ENCODE results near the gene FUT7. TPM values are rescaled to one million over a fixed set of nuclear protein-coding genes. Genes with fewer than 3 reads are reported as not detected.

FUT7 gene
- total RNA-seq (10 to 100 TPM in 1 of 2 donors, 1 to 10 TPM in 1; 7.7 to 10.6 TPM), total RNA-seq (19.2 to 20.4 reads per million in 2 donors)

GRCh38 chr9:137031904-137032640, at the start of gene FUT7:
TSS of gene FUT7 (minus strand) at chr9:137032088. CDS start at chr9:137031991, 97 bp downstream.
- Mint-ChIP-seq H3K36me3 (ENCODE audit: low read depth) (no peaks in the 10 kb centered on the region), H3K27me3 (no peaks in the 10 kb centered on the region), H3K4me3 (peak within 1 kb of the TSS; percentile 94), H3K27ac (peak within 1 kb of the TSS; percentile 87), H3K4me1 (peaks cover 38% of the 10 kb centered on the region)
- no peaks in the 10 kb centered on the region for H3K9me3 ChIP-seq (ENCODE audit: control insufficient read depth, low read length, poor library complexity, severe bottlenecking)
- ATAC-seq (peak; percentile 14), DNase-seq (peak in 1 of 3 donors; percentile 35)

GRCh38 chr9:137080260-137081122, 48.6 kb upstream of the FUT7 start:
- Mint-ChIP-seq H3K4me3 (no peak overlapping the region), H3K27me3 (no peaks in the 10 kb centered on the region)
- no peak for ATAC-seq

GRCh38 chr9:137079401-137079787, 47.5 kb upstream of the FUT7 start:
- ATAC-seq, result no peak
- no peak overlapping the region for H3K27ac Mint-ChIP-seq
- no peaks in the 10 kb centered on the region for H3K36me3 Mint-ChIP-seq (ENCODE audit: low read depth)
- no peaks in the 10 kb centered on the region for H3K27me3 Mint-ChIP-seq
- H3K4me3 Mint-ChIP-seq, result no peak overlapping the region
- H3K9me3 ChIP-seq (ENCODE audit: control insufficient read depth, low read length, poor library complexity, severe bottlenecking), result no peaks in the 10 kb centered on the region
- peaks cover 2% of the 10 kb centered on the region for H3K4me1 Mint-ChIP-seq
- no peak for DNase-seq

More at GRCh38 chr9:137080260-137081122, 48.6 kb upstream of the FUT7 start:
- Mint-ChIP-seq H3K36me3 (ENCODE audit: low read depth) (no peaks in the 10 kb centered on the region), H3K27ac (no peak overlapping the region), H3K4me1 (peaks cover 2% of the 10 kb centered on the region)
- no peaks in the 10 kb centered on the region for H3K9me3 ChIP-seq (ENCODE audit: control insufficient read depth, low read length, poor library complexity, severe bottlenecking)
- no peak for DNase-seq

- no peaks in the 10 kb centered on the region for H3K9me3 ChIP-seq (ENCODE audit: control insufficient read depth, low read length, poor library complexity, severe bottlenecking)
- Mint-ChIP-seq H3K27me3 (no peaks in the 10 kb centered on the region), H3K27ac (no peak overlapping the region), H3K4me3 (peak overlapping the region; percentile 83), H3K36me3 (ENCODE audit: low read depth) (no peaks in the 10 kb centered on the region), H3K4me1 (peaks cover under 1% of the 10 kb centered on the region)
- no peak for DNase-seq
- no peak for ATAC-seq
These were observed 47.0 kb upstream of the FUT7 start for GRCh38 chr9:137078701-137079400.

- H3K36me3 Mint-ChIP-seq (ENCODE audit: low read depth), result no peaks in the 10 kb centered on the region
- DNase-seq (no peak), ATAC-seq (peak; percentile 49)
- H3K27me3 Mint-ChIP-seq, result no peaks in the 10 kb centered on the region
- no peaks in the 10 kb centered on the region for H3K9me3 ChIP-seq (ENCODE audit: control insufficient read depth, low read length, poor library complexity, severe bottlenecking)
- H3K4me1 Mint-ChIP-seq, result no peaks in the 10 kb centered on the region
- H3K27ac Mint-ChIP-seq, result no peak overlapping the region
- H3K4me3 Mint-ChIP-seq, result peak overlapping the region; percentile 83
These were observed 46.1 kb upstream of the FUT7 start for GRCh38 chr9:137077758-137078693.

GRCh38 chr9:137077010-137077747, 45.3 kb upstream of the FUT7 start, which contains the start of gene UAP1L1:
TSS of gene UAP1L1 (plus strand) at chr9:137077517. CDS start at chr9:137077533, 16 bp downstream.
- DNase-seq (peak; percentile 32 to 56 (median 47)), ATAC-seq (peak; percentile 80)
- H3K36me3 Mint-ChIP-seq (ENCODE audit: low read depth), result no peaks in the 10 kb centered on the region
- H3K9me3 ChIP-seq (ENCODE audit: control insufficient read depth, low read length, poor library complexity, severe bottlenecking), result no peaks in the 10 kb centered on the region
- H3K27me3 Mint-ChIP-seq, result no peaks in the 10 kb centered on the region
- no peaks in the 10 kb centered on the region for H3K4me1 Mint-ChIP-seq
- H3K4me3 Mint-ChIP-seq, result peak within 1 kb of the TSS; percentile 83
- H3K27ac Mint-ChIP-seq, result no peak within 1 kb of the TSS

GRCh38 chr9:137076636-137077009, 44.7 kb upstream of the FUT7 start:
- H3K27ac Mint-ChIP-seq, result no peak overlapping the region
- no peaks in the 10 kb centered on the region for H3K27me3 Mint-ChIP-seq
- H3K4me3 Mint-ChIP-seq, result peak overlapping the region; percentile 69
- DNase-seq (no peak), ATAC-seq (no peak)
- no peaks in the 10 kb centered on the region for H3K4me1 Mint-ChIP-seq
- no peaks in the 10 kb centered on the region for H3K9me3 ChIP-seq (ENCODE audit: control insufficient read depth, low read length, poor library complexity, severe bottlenecking)
- no peaks in the 10 kb centered on the region for H3K36me3 Mint-ChIP-seq (ENCODE audit: low read depth)

GRCh38 chr9:137075275-137075775, 43.4 kb upstream of the FUT7 start:
- H3K4me1 Mint-ChIP-seq, result peaks cover 7% of the 10 kb centered on the region
- H3K27me3 Mint-ChIP-seq, result no peaks in the 10 kb centered on the region
- H3K9me3 ChIP-seq (ENCODE audit: control insufficient read depth, low read length, poor library complexity, severe bottlenecking), result no peaks in the 10 kb centered on the region
- no peak for DNase-seq
- H3K27ac Mint-ChIP-seq, result no peak overlapping the region
- ATAC-seq, result no peak
- no peaks in the 10 kb centered on the region for H3K36me3 Mint-ChIP-seq (ENCODE audit: low read depth)
- no peak overlapping the region for H3K4me3 Mint-ChIP-seq

- no peaks in the 10 kb centered on the region for H3K9me3 ChIP-seq (ENCODE audit: control insufficient read depth, low read length, poor library complexity, severe bottlenecking)
- Mint-ChIP-seq H3K4me3 (no peak overlapping the region), H3K36me3 (ENCODE audit: low read depth) (no peaks in the 10 kb centered on the region), H3K4me1 (peaks cover 7% of the 10 kb centered on the region), H3K27me3 (no peaks in the 10 kb centered on the region), H3K27ac (no peak overlapping the region)
- DNase-seq (no peak), ATAC-seq (no peak)
These were observed 42.9 kb upstream of the FUT7 start for GRCh38 chr9:137074657-137075274.

- Mint-ChIP-seq H3K27ac (no peak overlapping the region), H3K4me1 (peaks cover 7% of the 10 kb centered on the region), H3K27me3 (no peaks in the 10 kb centered on the region), H3K36me3 (ENCODE audit: low read depth) (no peaks in the 10 kb centered on the region), H3K4me3 (no peak overlapping the region)
- no peak for ATAC-seq
- DNase-seq, result no peak
- H3K9me3 ChIP-seq (ENCODE audit: control insufficient read depth, low read length, poor library complexity, severe bottlenecking), result no peaks in the 10 kb centered on the region
These were observed 42.1 kb upstream of the FUT7 start for GRCh38 chr9:137073992-137074399.

- ATAC-seq (no peak), DNase-seq (no peak)
- Mint-ChIP-seq H3K4me1 (peaks cover 11% of the 10 kb centered on the region), H3K36me3 (ENCODE audit: low read depth) (no peaks in the 10 kb centered on the region), H3K4me3 (peak overlapping the region; percentile 84), H3K27ac (peak overlapping the region; percentile 32), H3K27me3 (peaks cover 5% of the 10 kb centered on the region)
- H3K9me3 ChIP-seq (ENCODE audit: control insufficient read depth, low read length, poor library complexity, severe bottlenecking), result no peaks in the 10 kb centered on the region
These were observed 39.4 kb upstream of the FUT7 start for GRCh38 chr9:137071282-137071681.

Measured in T-helper 17 cell (primary cell).